ENCODE measurements around the gene DLX3. TPM values are rescaled to one million over a fixed set of nuclear protein-coding genes. Genes with fewer than 3 reads are reported as not detected.
A peak's percentile ranks its signal among the peaks of the same experiment; 100 is the strongest.

DLX3 gene
- total RNA-seq, 3 donors from 2014 or later, result 0.22 TPM; not detected in 2

- TF ChIP-seq CTCF (IDR thresholded peaks at IDR 0.05), result peak; percentile 92
- ATAC-seq, result peak; percentile 96
- H3K4me3 ChIP-seq, result no peak overlapping the region
- peak; percentile 76 to 96 (median 92) for DNase-seq
- intact Hi-C loops (cut with DNase I, micrococcal nuclease), result loop anchor here (2.0 to 5.0 kb wide), 2 partner anchors 60 to 65 kb away; no protein-coding TSS in a partner anchor
- H3K9me3 ChIP-seq, result no peaks in the 10 kb centered on the region
- H3K36me3 ChIP-seq (ENCODE audit: low read depth), result no peaks in the 10 kb centered on the region
- H3K4me1 ChIP-seq (ENCODE audit: low read depth), result no peaks in the 10 kb centered on the region
These were observed 31.8 kb upstream of the DLX3 start for GRCh38 chr17:50026837-50027171.

GRCh38 chr17:50026046-50026675 is 31.1 kb upstream of the DLX3 start:
- no peaks in the 10 kb centered on the region for H3K36me3 ChIP-seq (ENCODE audit: low read depth)
- H3K9me3 ChIP-seq, result no peaks in the 10 kb centered on the region
- no peak overlapping the region for H3K4me3 ChIP-seq
- DNase-seq (no peak), ATAC-seq (no peak)
- no peaks in the 10 kb centered on the region for H3K4me1 ChIP-seq (ENCODE audit: low read depth)
- no peak for TF ChIP-seq CTCF (IDR thresholded peaks at IDR 0.05)
- intact Hi-C loops (cut with DNase I, micrococcal nuclease), result loop anchor here (2.0 to 5.0 kb wide), 2 partner anchors 61 to 66 kb away; no protein-coding TSS in a partner anchor

- DNase-seq, result no peak
- Histone ChIP-seq H3K4me3 (no peak overlapping the region), H3K9me3 (no peaks in the 10 kb centered on the region), H3K4me1 (ENCODE audit: low read depth) (no peaks in the 10 kb centered on the region), H3K36me3 (ENCODE audit: low read depth) (no peaks in the 10 kb centered on the region)
- no peak for ATAC-seq
- no peak for TF ChIP-seq CTCF (IDR thresholded peaks at IDR 0.05)
- intact Hi-C loops (cut with DNase I, micrococcal nuclease), result loop anchor here in 1 of 2 donors (5.0 kb wide), 1 partner anchor 67 kb away; no protein-coding TSS in a partner anchor
These were observed 29.8 kb upstream of the DLX3 start for GRCh38 chr17:50024808-50025207.

GRCh38 chr17:50023520-50023919 is 28.5 kb upstream of the DLX3 start:
- intact Hi-C loops (cut with DNase I, micrococcal nuclease), result no loop called here
- no peak for DNase-seq
- ATAC-seq, result no peak
- H3K36me3 ChIP-seq (ENCODE audit: low read depth), result no peaks in the 10 kb centered on the region
- no peak overlapping the region for H3K4me3 ChIP-seq
- H3K4me1 ChIP-seq (ENCODE audit: low read depth), result no peaks in the 10 kb centered on the region
- TF ChIP-seq CTCF (IDR thresholded peaks at IDR 0.05), result no peak
- no peaks in the 10 kb centered on the region for H3K9me3 ChIP-seq

- no peak for TF ChIP-seq CTCF (IDR thresholded peaks at IDR 0.05)
- no peaks in the 10 kb centered on the region for H3K36me3 ChIP-seq (ENCODE audit: low read depth)
- ATAC-seq (no peak), DNase-seq (peak in 1 of 3 donors; percentile 3)
- H3K9me3 ChIP-seq, result no peaks in the 10 kb centered on the region
- intact Hi-C loops (cut with DNase I, micrococcal nuclease), result no loop called here
- H3K4me3 ChIP-seq, result no peak overlapping the region
- H3K4me1 ChIP-seq (ENCODE audit: low read depth), result no peaks in the 10 kb centered on the region
These were observed 27.6 kb upstream of the DLX3 start for GRCh38 chr17:50022463-50023130.

All from mucosa of descending colon (tissue), 3 donors.